Fibroblast of the aortic adventitia (primary cell): ENCODE results near the gene NDC80. TPM values are rescaled to one million over a fixed set of nuclear protein-coding genes. Genes with fewer than 3 reads are reported as not detected.

ENCODE experiments used
- DNase-seq: peaks from one replicate; pipeline ENCODE4 v3.0.0-alpha.2; 2010; ENCODE audit warnings: low read depth
- H3K4me3 ChIP-seq: 2 replicates; pipeline ENCODE4 v1.5.1; 2011; ENCODE audit warnings: low read depth, mild to moderate bottlenecking, control low read depth, low read length, moderate library complexity
- CTCF ChIP-seq: IDR thresholded peaks from 2 replicates; pipeline ENCODE4 v1.5.1; 2011; ENCODE audit warnings: mild to moderate bottlenecking, low read length, control low read depth, inconsistent platforms; ENCODE audit not compliant: insufficient read depth
- total RNA-seq: library from RNA; depleted of rRNA; stranded (reverse); fragments of >200 nt; gene quantifications from 2 replicates; pipeline ENCODE4 v1.2.3, GENCODE V29; 2012; ENCODE audit warnings: low replicate concordance

Gene NDC80
- total RNA-seq, 1 donor: 43.5 TPM

- TF ChIP-seq CTCF: no peak
- DNase-seq: no peak
- no peak overlapping the region for H3K4me3 ChIP-seq
These were observed 57.6 kb downstream of the NDC80 start for GRCh38 chr18:2629003-2629402.

GRCh38 chr18:2635586-2635985, 64.2 kb downstream of the NDC80 start:
- no peak overlapping the region for H3K4me3 ChIP-seq
- no peak for DNase-seq
- TF ChIP-seq CTCF: no peak

DNA sequence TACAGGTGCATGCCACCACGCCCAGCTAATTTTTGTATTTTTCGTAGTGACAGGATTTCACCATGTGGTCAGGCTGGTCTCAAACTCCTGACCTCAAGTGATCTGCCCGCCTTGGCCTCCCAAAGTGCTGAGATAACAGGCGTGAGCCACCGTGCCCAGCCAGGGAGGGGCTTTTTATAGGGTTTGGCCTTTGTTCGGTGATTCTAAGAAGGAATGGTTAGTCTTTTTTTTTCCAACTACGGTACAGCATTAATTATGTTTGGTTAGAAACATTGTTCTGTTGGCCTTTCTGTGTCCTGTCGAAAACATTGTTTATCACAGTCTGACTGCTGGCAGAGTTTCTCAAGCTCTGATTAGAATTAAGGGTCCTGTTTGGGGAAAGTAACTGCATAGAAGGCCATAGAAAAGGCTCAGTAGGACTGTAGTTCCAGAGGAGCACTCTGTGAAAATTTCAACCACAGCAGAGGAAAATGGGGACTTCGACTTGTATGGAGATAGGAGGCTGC, 64.8 kb downstream of the NDC80 start:
- TF ChIP-seq CTCF: no peak
- H3K4me3 ChIP-seq: no peak overlapping the region
- DNase-seq: no peak

GRCh38 chr18:2641638-2642037, 70.3 kb downstream of the NDC80 start:
- H3K4me3 ChIP-seq: peak overlapping the region; percentile 31
- TF ChIP-seq CTCF: no peak
- peak; percentile 46 for DNase-seq

DNA sequence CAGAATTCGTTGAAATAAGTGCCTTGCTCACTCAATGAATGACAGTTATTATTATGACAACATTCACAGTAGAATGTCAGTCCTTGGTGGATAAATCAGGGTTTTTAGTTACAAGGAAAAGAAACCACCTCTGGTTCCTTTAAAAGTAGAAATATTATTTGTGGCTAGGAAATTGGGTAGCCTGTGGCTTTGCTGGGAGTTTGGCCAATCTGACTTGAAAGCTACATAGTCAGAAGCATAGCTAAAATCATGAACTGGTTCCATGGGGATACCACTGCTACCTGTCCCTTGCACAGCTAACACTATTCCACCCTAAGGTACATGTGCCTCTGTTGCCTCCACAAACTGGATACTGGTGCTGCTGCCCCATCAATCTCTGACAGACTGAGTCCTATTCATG, 71.4 kb downstream of the NDC80 start:
- no peak for TF ChIP-seq CTCF
- DNase-seq: no peak
- H3K4me3 ChIP-seq: no peak overlapping the region

GRCh38 chr18:2644535-2644934, 73.2 kb downstream of the NDC80 start:
- DNase-seq: no peak
- no peak for TF ChIP-seq CTCF

DNA sequence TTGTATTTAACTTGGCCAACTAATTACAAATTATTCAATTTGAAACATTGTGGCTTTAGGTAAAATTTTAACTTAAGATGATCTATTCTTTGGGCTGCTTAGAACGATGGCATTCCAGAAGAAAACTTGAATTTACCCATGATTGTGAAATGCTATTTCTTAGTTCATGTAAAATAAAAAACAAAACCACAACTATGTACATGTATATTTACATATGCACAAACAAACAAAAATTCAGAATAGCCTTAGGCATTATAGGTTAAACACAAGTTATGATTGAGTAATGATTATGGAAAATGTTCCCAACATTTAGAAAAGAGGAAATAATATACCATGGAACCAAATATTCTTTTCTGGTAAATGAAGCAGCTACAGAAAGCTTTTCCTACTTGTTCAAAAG, 80.6 kb downstream of the NDC80 start:
- no peak for TF ChIP-seq CTCF
- H3K4me3 ChIP-seq: no peak overlapping the region
- no peak for DNase-seq

More at GRCh38 chr18:2644535-2644934, 73.2 kb downstream of the NDC80 start:
- H3K4me3 ChIP-seq: no peak overlapping the region
